Small intestine (tissue), 7 donors: Measurements from ENCODE around the gene IFT20. TPM values are rescaled to one million over a fixed set of nuclear protein-coding genes. Genes with fewer than 3 reads are reported as not detected.
A peak's percentile ranks its signal among the peaks of the same experiment; 100 is the strongest.

ENCODE experiments used
- DNase-seq, 2 donors: peaks; one replicate each; pipeline versions ENCODE4 v3.0.0 to v3.0.0-alpha.2; 2013
- FAIRE-seq: peaks from 2 replicates; lab custom pipeline; 2012; peaks lifted over from hg19 to GRCh38; lab: Jason Lieb, UNC
- H3K27ac ChIP-seq, 3 donors: one replicate each; pipeline ENCODE4 v1.5.1; 2013; ENCODE audit warnings: low read length in 2 of 3, mild to moderate bottlenecking in 2 of 3, control low read depth in 1 of 3, inconsistent platforms in 1 of 3, low read depth in 1 of 3, moderate library complexity in 1 of 3
- H3K27me3 ChIP-seq, 3 donors: one replicate each; pipeline ENCODE4 v1.6.1; 2013; ENCODE audit warnings: low read length in 3 of 3, inconsistent platforms in 1 of 3; ENCODE audit not compliant: control insufficient read depth in 3 of 3, insufficient read depth in 3 of 3
- H3K36me3 ChIP-seq, 3 donors: one replicate each; pipeline ENCODE4 v1.6.1; 2013; ENCODE audit warnings: low read length in 3 of 3, inconsistent platforms in 1 of 3, low read depth in 1 of 3, mild to moderate bottlenecking in 1 of 3, moderate library complexity in 1 of 3; ENCODE audit not compliant: control insufficient read depth in 3 of 3, insufficient read depth in 2 of 3
- H3K4me1 ChIP-seq, 3 donors: one replicate each; pipeline ENCODE4 v1.6.1; 2013; ENCODE audit warnings: low read length in 2 of 3, inconsistent platforms in 1 of 3, low read depth in 1 of 3, mild to moderate bottlenecking in 1 of 3, moderate library complexity in 1 of 3; ENCODE audit not compliant: control insufficient read depth in 3 of 3, insufficient read depth in 2 of 3
- H3K4me3 ChIP-seq, 3 donors: one replicate each; pipeline ENCODE4 v1.5.1; 2013; ENCODE audit warnings: low read length in 3 of 3, control low read depth in 1 of 3, inconsistent platforms in 1 of 3, low read depth in 1 of 3, mild to moderate bottlenecking in 1 of 3, moderate library complexity in 1 of 3
- H3K9me3 ChIP-seq, 2 donors: one replicate each; pipeline ENCODE4 v1.6.1; 2013; ENCODE audit warnings: low read depth in 1 of 2, low read length in 1 of 2; ENCODE audit not compliant: control insufficient read depth in 2 of 2, insufficient read depth in 1 of 2
- WGBS, 3 donors: extraction: QIAGEN DNeasy Blood & Tissue Kit; methylation state at CpG; one replicate each; pipeline ENCODE4 v1.1.7; 2013; 5-methylcytosine and 5-hydroxymethylcytosine counted together
- polyA plus RNA-seq, 4 donors: library from polyadenylated mRNA; stranded (reverse) in 3 of 4; unstranded in 1 of 4; fragments of 200-250 nt in 3 of 4; fragments of 120-200 nt in 1 of 4; gene quantifications; one replicate each; pipeline versions ENCODE4 v1.2.1 to v1.2.3, GENCODE V29; 2013
- donor health status: healthy with polysubstance abuse.
- donor health status: control.
- donor health status: control.
- donor health status: Bipolar disorder and iron deficiency.
- donor health status: healthy.

IFT20 gene
- polyA plus RNA-seq, 4 donors = 39.3 to 135 (median 78.6) TPM

- Histone ChIP-seq H3K9me3 (no peaks in the 10 kb centered on the region), H3K27me3 (no peaks in the 10 kb centered on the region), H3K4me3 (peak within 1 kb of the TSS; percentile 86 to 95 (median 90)), H3K4me1 (peaks cover 0 to 15% (median 7%) of the 10 kb centered on the region in 3 donors), H3K36me3 (peaks cover 15 to 47% (median 18%) of the 10 kb centered on the region in 3 donors), H3K27ac (peak within 1 kb of the TSS; percentile 35 to 89 (median 79))
- FAIRE-seq = no peak
- WGBS, 3 donors = 0 to 1% (median 1%) methylated on average over 67 to 80 of the region's 80 CpGs
- DNase-seq = peak; percentile 94 to 97
Observed at GRCh38 chr17:28357061-28357900, 22.0 kb upstream of the IFT20 start, which contains the start of gene POLDIP2. TSS of gene POLDIP2 (minus strand) at chr17:28357527. CDS start at chr17:28357448, 79 bp downstream.

GRCh38 chr17:28350271-28350670, 15.0 kb upstream of the IFT20 start:
- FAIRE-seq (no peak), DNase-seq (no peak)
- Histone ChIP-seq H3K27ac (no peak overlapping the region), H3K4me3 (no peak overlapping the region), H3K27me3 (no peaks in the 10 kb centered on the region), H3K4me1 (no peaks in the 10 kb centered on the region), H3K9me3 (no peaks in the 10 kb centered on the region), H3K36me3 (peaks cover 20 to 84% (median 25%) of the 10 kb centered on the region in 3 donors)
- 91 to 96% (median 95%) methylated on average over 7 of the region's 7 CpGs for WGBS, 3 donors

GRCh38 chr17:28348979-28349378, 13.7 kb upstream of the IFT20 start:
- no peaks in the 10 kb centered on the region for H3K27me3 ChIP-seq
- no peaks in the 10 kb centered on the region for H3K4me1 ChIP-seq
- H3K36me3 ChIP-seq = peaks cover 18 to 90% (median 23%) of the 10 kb centered on the region in 3 donors
- H3K9me3 ChIP-seq = no peaks in the 10 kb centered on the region
- 75 to 96% (median 80%) methylated on average over 3 of the region's 3 CpGs for WGBS, 3 donors
- no peak overlapping the region for H3K4me3 ChIP-seq
- H3K27ac ChIP-seq = no peak overlapping the region
- DNase-seq (no peak), FAIRE-seq (no peak)

GRCh38 chr17:28347261-28347891, 12.1 kb upstream of the IFT20 start:
- Histone ChIP-seq H3K27ac (no peak overlapping the region), H3K36me3 (peaks cover 9 to 92% (median 28%) of the 10 kb centered on the region in 3 donors), H3K4me3 (no peak overlapping the region), H3K9me3 (no peaks in the 10 kb centered on the region), H3K4me1 (no peaks in the 10 kb centered on the region), H3K27me3 (no peaks in the 10 kb centered on the region)
- FAIRE-seq (no peak), DNase-seq (no peak)
- WGBS, 3 donors = 87 to 89% (median 88%) methylated on average over 8 of the region's 8 CpGs

GRCh38 chr17:28346746-28347246, 11.5 kb upstream of the IFT20 start:
- 58 to 68% (median 67%) methylated on average over 7 of the region's 7 CpGs for WGBS, 3 donors
- Histone ChIP-seq H3K27ac (no peak overlapping the region), H3K4me3 (no peak overlapping the region), H3K9me3 (no peaks in the 10 kb centered on the region), H3K4me1 (no peaks in the 10 kb centered on the region), H3K27me3 (no peaks in the 10 kb centered on the region), H3K36me3 (peaks cover 7 to 93% (median 34%) of the 10 kb centered on the region in 3 donors)
- no peak for FAIRE-seq
- DNase-seq = peak in 1 of 2 donors; percentile 38

- DNase-seq (no peak), FAIRE-seq (no peak)
- Histone ChIP-seq H3K27me3 (no peaks in the 10 kb centered on the region), H3K4me1 (no peaks in the 10 kb centered on the region), H3K9me3 (no peaks in the 10 kb centered on the region), H3K4me3 (no peak overlapping the region), H3K27ac (no peak overlapping the region), H3K36me3 (peaks cover 11 to 93% (median 33%) of the 10 kb centered on the region in 3 donors)
- 81 to 99% (median 90%) methylated on average over 2 of the region's 2 CpGs for WGBS, 3 donors
Observed at GRCh38 chr17:28346199-28346580, 10.9 kb upstream of the IFT20 start.

GRCh38 chr17:28345419-28346198, 10.3 kb upstream of the IFT20 start:
- 76 to 82% (median 80%) methylated on average over 13 of the region's 13 CpGs for WGBS, 3 donors
- DNase-seq (no peak), FAIRE-seq (no peak)

GRCh38 chr17:28344435-28344901, 9.2 kb upstream of the IFT20 start:
- Histone ChIP-seq H3K36me3 (peaks cover 13 to 93% (median 26%) of the 10 kb centered on the region in 3 donors), H3K4me1 (no peaks in the 10 kb centered on the region), H3K27me3 (no peaks in the 10 kb centered on the region), H3K27ac (no peak overlapping the region), H3K4me3 (no peak overlapping the region), H3K9me3 (no peaks in the 10 kb centered on the region)
- FAIRE-seq = no peak
- no peak for DNase-seq
- 89 to 92% (median 91%) methylated on average over 19 of the region's 19 CpGs for WGBS, 3 donors

More at GRCh38 chr17:28345419-28346198, 10.3 kb upstream of the IFT20 start:
- Histone ChIP-seq H3K4me3 (no peak overlapping the region), H3K27me3 (no peaks in the 10 kb centered on the region), H3K36me3 (peaks cover 13 to 93% (median 30%) of the 10 kb centered on the region in 3 donors), H3K27ac (no peak overlapping the region), H3K4me1 (no peaks in the 10 kb centered on the region), H3K9me3 (no peaks in the 10 kb centered on the region)
